ENCODE data around the gene SAMMSON. TPM values are rescaled to one million over a fixed set of nuclear protein-coding genes. Genes with fewer than 3 reads are reported as not detected.

SAMMSON gene
- total RNA-seq = 0.41 TPM

DNA sequence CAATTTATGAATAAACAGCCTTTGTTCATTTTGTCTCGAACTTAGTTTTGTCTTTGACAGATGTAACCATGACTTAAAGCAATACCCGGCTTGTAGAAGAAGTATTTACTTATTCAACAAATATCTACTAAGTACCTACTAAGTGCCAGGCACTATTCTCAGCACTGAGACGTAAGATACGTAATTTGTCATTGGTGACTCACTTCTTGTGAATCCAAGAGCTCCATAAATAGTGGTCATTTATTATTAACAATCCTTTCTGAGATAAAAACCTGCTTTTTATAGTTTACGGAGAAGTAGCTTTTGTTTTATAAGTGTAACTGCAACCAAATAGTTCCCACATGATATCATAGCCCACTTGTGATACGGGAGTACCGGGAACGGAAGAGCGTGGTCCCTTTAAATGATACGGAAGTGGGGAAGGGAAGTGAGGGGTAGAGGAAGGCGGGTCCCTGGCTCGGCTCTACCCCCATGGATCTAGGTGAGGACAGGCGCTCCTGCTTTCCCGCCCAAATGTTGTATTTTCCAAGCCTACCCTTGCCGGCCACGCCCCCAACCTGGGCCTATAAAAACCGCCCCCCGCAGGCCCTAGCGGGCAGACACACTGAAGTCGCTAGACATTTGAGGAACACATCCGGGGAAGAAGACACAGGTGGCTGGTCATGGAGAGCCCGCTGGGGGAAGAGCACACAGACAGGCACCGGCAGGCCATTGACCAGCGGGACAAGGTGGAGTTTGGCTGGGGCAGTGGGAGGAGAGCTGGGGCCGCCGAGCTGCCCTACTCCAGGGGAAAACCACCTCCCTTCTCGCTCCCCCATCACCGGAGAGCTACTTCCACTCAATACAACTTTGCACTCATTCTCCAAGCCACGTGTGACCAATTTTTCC lies at the start of gene SAMMSON:
Gene SAMMSON, plus strand, starts transcription at position 594 of the 888 bp plus-strand sequence.
- no peak for DNase-seq

DNA sequence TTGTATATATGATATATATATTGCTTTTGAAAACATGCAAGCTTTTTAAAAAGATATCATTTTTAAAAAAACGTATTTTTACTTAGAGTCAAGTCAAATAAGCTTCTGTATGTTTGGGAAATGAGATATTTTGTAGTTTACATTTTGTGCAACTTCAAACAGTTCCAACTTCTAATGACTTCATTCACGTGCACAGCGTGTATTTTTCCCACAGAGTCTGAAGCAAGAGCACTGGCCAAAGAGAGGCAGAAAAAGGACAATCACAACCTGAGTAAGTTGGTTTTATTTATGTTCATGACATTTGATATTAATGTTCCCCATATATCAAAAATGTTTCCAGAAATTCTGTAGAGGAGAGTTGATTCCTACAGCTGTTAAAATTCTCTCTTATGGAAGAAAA lies 47.9 kb upstream of the SAMMSON start:
- DNase-seq = no peak

DNA sequence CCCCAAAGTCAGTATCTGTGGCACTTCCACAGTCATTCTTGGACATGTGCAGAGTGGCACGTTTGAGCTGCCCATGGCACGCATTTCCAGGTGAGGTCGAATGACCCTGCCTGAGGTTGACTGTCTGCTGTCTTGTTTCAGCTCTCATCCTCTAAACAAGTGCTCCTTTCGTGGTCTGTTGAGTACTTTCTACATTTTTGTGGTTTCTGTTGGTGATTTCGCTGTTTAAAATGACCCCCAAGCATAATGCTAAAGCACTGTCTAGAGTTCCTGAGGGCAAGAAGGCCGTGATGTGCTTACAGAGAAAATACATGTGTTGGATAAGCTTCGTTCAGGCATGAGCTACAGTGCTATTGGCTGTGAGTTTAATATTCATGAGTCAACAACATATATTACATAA lies 40.0 kb upstream of the SAMMSON start:
- no peak for DNase-seq

DNA sequence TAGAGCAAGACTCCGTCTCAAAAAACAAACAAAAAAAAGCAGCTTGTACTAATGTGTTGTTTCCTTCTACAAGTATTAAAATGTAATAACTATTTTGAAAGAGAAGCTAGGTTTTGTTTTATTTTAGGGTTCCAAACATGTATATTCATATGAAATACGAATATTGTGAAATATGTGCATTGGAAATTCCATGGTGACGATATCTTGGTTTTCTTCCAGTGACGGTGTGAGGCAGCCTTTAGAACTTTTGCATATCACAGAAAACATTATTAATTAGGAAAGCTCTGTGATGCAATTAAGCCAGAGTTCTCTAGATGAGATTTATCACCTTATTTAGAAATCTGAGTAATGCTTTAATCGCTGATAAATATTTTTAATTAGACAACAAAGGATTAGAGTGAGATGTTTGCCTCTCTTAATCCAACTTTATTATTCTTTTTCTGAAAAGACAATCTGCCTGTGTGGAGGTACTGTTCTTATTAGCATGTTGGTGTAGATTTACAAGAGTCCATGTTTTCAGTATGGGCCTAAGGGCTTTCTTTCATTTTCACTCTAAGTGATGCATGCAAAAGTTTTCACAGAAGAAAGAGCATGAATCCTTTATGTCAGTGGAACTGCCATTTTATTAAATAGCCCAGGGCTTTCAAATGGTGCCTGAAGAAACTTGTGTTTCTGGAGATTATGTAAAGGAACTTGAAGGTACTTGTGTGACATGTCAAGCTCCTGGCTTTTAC lies 37.7 kb upstream of the SAMMSON start:
- DNase-seq = peak; percentile 43

DNA sequence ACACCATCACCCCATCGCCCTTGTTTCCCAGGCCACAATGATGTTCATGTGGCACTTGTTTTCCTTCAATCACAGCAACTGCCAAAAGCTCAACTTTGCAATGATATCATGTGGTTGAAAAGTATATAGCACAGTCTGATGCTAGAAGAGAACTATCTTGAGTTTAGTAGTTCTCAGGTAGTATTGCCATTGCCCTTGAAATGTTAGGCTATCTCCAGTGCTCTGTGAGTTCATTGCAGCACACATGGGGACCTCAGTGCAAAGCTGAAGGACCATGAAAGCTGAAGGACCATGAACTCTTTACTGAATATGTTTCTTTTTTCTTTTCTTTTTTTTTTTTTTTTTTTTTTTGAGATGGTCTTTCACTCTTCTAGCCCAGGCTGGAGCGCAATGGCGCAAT lies 35.9 kb upstream of the SAMMSON start:
- no peak for DNase-seq

DNA sequence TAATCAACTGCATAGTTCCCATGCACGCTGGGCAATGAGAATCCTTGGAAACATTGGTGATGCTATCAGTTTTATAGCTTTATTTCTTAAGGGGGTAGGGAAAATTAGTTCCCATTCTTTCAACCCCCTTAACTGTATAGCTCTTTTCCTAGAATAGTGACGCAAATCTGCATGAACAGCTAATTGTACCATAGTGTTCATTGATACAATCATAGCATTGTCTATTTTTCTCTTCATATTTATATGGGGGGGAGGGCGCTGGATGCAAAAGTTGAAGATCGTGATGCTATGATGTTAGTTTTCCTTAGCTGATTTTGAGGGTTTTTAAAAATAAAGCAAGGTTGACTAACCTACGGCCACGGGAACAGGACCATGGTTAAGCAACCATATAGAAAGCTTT lies 32.4 kb upstream of the SAMMSON start:
- DNase-seq = no peak

DNA sequence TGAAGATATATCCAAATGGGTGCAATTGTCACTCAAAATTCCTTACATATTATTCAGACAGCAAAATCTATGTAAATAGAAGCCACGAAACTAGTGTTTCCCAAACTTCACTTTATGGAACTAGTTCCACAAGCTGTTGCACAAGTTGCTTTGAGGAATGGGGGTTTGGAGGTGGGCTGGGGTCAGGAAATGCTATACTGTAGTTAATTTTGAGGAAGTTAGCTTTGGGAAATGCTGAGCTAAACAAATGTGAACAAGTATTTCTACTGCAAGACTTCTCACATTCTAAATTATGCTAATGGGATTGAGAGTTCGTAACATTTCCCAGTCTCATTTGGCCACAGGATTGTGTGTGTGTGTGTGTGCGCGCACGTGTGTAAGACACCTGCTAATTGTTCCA lies 28.7 kb upstream of the SAMMSON start:
- no peak for DNase-seq

DNA sequence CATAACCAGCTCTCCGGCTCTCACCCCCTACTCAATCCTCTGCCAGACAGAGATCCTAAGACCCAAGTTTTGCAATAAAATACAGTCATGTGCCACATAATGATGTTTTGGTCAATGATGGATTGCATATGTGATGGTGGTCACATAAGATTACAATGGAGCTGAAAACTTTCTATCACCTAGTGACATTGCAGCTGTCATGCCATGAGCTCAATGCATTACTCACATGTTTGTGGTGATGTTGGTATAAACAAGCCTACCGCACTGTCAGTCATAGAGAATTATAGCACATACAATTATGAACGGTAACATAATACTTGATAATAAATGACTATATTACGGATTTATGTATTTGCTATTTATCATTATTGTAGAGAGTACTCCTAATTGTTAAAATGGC lies 26.9 kb upstream of the SAMMSON start:
- no peak for DNase-seq

DNA sequence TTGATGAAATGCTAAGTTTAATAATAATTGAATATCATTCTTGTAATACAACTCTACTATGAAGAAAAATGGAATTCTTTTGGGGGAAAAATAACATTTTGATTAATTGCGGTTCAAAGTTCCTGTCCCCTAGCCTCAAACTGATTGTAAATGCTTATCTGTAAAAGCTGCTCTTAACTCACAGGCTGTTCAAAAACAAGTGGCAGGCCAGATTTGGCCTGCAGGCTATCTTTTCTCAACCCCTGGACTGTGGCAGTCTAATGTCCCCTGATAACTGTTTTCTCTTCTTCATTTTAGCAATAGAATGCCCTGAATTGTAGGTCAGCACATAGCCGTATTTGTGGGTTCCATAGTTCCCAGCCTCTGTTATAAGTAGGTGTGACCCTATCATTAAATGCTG lies 23.5 kb upstream of the SAMMSON start:
- DNase-seq = no peak

DNA sequence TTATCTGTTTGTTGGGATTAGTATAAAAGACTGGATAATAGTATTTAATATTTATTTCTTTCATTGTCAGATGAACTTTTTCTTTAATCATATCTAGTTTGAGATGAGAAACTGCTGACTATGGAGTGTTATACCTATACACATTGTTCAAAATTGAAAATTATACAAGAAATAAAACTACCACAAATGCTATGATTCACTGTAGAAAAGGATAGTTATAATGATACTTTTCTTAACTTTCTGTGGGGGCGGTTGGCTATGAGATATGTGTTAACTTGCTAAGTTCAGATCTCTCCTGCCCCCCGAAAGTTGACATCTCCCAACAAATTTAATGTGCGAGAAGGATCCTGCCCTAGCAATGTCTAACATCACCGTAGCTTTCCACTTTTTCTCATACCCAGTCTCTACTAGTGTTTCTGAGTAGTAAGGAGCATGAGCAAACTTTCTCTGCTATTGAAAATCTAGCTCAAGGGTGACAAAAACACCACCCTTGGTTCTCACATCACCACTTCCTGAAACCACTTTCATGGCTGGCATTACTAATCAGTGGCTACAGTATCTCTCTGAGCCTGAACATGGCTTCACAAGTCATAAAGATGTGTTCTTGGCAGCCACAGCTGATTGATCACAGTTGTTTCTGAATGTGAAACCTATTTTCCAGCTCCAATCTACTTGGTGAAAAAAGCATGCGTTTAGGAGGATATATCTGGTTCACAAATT lies 15.8 kb upstream of the SAMMSON start:
- DNase-seq = no peak

DNA sequence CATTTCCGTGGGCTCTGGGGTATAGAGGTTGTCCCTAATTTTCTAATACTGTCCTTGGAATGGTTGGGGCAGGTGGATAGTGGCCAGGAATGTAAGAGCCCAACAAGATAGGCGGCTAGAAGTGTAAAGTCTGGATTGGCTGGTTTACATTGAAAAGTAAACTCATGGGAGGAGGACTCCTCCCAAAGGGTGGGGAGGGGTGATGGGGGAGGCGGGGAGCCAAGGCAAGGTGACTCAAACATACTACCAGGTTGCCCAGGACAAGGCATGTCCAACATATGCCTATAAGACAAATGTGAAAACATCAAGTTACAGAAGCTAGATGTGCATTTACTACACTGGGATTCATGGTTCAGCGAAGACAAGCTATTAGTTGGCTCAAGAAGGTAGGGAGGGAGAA lies 14.3 kb upstream of the SAMMSON start:
- DNase-seq = no peak

DNA sequence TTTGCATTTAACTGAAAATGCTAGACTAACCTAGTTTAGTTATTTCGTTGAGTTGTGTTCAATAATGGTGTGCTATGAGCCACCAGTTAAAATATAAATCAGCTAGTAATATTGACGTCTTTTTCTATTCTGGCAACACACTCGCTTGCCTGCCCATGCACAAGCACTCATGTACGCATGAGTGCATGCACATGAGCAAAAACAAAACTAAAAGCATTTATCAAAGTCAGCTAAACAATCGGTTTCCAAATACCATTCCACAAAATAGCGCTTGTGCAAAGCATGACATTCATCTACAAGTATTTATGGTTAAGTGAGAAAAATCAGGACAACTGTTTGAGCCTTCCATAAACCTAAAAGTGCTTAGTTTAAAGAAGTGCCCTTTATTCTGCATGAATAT lies 13.1 kb upstream of the SAMMSON start:
- DNase-seq = no peak

DNA sequence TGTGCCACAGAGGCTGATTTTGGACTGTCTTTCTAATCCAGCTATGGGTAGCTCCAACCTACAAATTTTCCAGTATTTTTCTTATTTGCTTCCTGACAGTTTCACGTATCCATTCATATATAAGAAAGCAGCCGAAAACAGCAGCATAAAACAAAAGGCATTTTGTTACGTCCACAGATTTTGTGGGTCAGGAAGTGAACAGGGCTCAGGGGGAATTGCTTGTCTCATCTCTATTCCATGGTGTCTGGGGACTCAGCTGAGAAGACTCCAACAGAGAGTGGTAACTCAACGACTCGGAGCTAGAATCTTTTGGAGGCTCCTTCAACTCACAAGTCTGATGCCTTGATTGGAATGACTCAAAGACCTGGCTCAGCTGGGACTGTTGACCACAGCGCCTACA lies 11.7 kb upstream of the SAMMSON start:
- DNase-seq = no peak

DNA sequence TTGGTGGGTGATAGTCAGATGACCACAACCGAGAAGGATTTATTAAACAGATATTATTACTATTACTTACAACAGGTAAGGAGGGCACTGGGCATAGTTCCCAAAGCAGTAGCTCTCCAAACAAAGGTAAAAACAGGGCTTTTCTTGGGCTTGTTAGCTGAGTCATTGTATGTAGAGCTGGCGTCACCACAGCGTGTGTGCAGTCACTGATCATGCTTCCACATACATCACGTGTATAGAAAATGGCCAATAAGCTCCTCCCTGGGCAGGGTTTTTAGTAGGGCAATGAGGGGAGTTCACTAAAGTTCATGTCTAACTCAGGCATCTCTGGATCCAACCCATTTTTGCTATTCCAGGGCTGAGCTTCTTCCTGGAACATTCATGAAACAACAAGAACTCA lies 5.8 kb upstream of the SAMMSON start:
- DNase-seq = no peak

DNA sequence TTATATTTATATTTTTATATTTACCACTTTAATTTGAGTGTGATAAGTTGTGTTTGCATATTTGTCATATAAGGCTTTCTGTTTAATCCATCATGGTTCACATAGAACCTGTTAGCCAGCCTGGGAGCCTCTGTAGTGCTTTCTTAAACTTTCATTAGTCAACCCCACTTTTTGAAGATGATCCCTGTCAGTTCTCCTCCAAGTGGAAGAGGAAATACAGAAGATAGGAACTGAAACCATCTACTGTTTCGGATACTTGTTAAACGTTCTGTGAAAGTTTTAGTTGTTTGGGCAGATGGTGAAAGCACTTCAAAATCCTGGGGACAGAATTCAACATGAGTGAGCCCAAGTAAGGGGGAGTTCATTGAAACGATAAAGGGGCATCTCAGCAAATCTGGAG lies 4.6 kb upstream of the SAMMSON start:
- no peak for DNase-seq

DNA sequence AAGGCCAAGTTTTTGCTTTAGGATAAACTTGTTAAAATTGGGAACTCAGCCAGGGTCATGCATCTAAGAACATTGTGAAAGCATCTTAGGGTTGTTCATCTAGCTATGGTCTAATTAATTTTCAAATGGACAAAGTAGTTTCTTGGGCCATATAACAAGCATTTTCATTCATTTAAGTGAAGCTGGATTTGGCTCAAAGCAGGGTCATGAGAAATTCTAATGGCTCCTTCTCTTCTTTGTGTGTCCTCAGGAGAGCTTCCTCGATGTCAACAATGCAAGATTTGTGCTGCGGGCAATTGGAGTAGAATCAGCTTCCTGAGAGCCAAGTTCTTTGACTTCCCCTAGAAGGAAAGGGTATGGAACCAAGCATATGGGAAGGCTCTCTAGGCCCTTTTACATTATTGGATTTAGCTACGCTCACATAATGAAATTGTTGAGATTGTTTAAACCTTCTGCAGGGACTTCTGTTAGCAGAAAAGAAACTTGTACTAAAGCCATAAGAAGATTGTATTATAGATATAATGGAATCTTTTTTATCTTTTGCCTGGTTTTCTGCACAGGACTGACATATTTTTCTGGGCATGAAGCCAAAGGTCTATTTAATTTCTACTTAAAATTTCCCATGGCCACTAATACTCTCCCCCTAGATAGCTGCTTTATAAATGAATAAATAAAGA lies 1.8 kb upstream of the SAMMSON start:
- peak; percentile 86 for DNase-seq

DNA sequence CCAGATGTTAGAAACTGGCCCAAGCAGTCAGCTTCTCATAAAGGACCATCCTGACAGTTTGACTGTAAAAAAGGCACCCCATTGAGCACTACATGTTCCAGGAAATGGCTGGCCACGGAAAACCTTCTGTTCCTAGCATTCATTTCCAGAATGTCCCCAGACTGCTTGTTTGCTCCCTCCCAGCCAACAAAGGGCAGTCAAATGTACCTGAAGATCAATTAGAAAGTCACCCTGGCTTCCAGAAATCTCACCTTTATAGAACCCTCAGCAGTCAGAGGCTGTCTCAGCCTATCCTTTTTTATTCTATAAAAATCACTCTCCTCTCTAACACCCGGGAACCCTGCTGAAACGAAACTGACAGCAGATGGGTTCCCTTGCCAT lies 784 bp upstream of the SAMMSON start:
- peak; percentile 16 for DNase-seq

DNA sequence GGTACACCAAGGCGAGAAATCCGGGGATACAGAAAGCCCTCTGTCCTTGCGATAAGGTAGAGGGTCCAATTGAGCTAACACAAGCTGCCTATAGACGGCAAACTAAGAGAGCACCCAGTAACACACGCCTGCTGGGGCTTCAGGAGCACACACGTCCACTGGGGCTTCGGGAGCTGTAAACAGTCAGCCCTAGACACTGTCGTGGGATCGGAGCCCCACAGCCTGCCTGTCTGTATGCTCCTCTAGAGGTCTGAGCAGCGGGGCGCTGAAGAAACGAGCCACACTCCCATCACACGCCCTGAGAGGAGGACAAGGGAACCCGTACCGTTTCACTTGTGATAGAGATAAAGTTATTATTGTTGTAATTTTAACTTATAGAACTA lies 486 bp downstream of the SAMMSON start:
- DNase-seq = no peak

DNA sequence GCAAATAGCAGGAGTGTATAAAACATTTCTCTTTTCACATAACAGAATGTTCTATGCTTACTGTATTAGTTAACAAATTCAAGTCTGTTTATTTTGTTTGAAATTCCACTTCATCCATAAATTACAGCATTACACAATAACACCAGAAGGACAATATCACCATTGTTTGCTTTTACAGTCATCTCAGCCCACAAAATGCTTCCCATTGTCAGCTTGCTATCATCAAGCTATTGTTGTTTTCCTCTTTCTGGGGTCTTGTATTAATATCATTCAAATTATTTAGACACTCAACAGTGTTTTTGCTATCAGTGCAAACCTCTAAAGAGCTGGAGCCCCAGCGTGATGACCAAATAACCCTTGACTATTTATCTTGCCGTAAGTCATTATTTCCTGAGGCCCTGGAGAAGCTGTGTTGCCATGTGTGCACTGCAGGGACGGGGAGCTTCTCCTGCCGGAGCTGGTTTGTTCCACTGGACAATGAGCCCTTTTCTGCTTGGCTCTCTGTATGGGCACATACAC lies 1.1 kb downstream of the SAMMSON start:
- peak; percentile 14 for DNase-seq

DNA sequence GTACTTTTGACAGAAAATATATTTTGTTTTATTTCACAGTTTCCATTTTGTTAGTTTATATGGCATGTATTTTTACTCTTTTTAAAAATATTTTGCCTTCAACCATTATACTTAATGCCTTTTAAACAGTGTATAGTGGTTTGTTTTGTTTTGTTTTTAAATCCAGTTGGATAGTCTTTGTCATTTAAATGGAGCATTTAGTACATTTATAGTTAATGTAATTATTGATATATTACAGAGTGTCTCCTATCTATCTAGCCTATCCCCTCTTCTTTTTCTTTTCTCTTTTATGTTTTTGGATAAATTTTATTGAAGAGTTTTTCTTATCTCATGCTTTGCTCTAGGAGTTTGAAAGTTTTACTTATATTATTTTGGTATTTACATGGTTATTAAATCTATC lies 3.6 kb downstream of the SAMMSON start:
- no peak for DNase-seq

DNA sequence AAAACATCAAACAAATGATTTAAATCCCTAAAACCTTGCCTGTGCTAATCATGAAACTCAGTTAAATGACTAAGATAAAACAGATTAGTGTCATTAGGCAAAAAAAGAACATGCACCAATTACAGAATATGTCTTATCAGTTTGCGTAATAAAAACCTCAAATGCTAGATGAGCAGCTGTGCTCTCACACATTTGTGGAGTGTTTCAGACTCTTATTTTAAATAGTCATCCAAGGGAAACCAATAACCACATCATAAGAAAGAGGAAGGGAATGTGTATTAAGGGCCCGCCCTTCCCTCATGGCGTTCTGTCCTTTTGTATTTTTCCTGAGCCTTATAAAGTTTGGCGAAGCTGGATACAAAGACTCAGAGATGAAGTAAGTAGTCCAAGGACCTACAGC lies 6.6 kb downstream of the SAMMSON start:
- no peak for DNase-seq

DNA sequence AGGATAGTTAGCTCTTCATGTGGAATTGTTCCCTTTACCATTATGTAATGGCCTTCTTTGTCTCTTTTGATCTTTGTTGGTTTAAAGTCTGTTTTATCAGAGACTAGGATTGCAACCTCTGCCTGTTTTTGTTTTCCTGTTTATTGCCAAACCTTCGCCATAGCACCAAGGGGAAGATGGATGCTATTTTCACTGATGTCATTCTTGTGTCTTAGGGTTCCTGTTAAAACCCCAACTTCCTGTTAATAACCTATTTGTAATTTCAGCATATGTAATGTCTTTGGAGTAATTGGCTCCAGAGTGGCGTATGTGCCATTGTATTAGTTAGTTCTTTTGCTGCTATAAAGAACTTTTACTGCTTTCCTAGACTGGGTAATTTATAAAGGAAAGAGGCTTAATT lies 10.8 kb downstream of the SAMMSON start:
- no peak for DNase-seq
